ENCODE measurements around the gene FOXG1. TPM values are rescaled to one million over a fixed set of nuclear protein-coding genes. Genes with fewer than 3 reads are reported as not detected.

The FOXG1 gene
- polyA plus RNA-seq, 1 donor (not counting 4 experiments of a cell fraction or from before 2014, with no cell fraction given), result not detected

- FAIRE-seq, result no peak
- H3K36me3 ChIP-seq (ENCODE audit: control insufficient read depth in 2 of 2, extremely low read depth in 1 of 2, insufficient read depth in 2 of 2, low read length in 2 of 2), result no peaks in the 10 kb centered on the region
- H3K4me3 ChIP-seq (ENCODE audit: control insufficient read depth in 2 of 3, extremely low read depth in 1 of 3, insufficient read depth in 2 of 3, low read depth in 1 of 3, low read length in 3 of 3), result peak overlapping the region in 1 of 3 experiments; percentile 30
- H3K27ac ChIP-seq (ENCODE audit: control insufficient read depth, insufficient read depth, low read length), result no peak overlapping the region
- no peak for TF ChIP-seq CTCF (optimal IDR thresholded peaks at IDR 0.05 in 1 of 3, IDR thresholded peaks at IDR 0.05 in 1 of 3, conservative IDR thresholded peaks at IDR 0.05 in 1 of 3; ENCODE audit: extremely low read depth in 1 of 3, insufficient read depth in 2 of 3, low read length in 3 of 3)
- TF ChIP-seq EZH2 (IDR thresholded peaks at IDR 0.05; ENCODE audit: low read length), result no peak
- no peak overlapping the region for H2AFZ ChIP-seq (ENCODE audit: control insufficient read depth, low read length)
- H3K27me3 ChIP-seq (ENCODE audit: control insufficient read depth, extremely low read depth, insufficient read depth, low read length), result peaks cover 86% of the 10 kb centered on the region
- H4K20me1 ChIP-seq (ENCODE audit: control insufficient read depth, extremely low read depth, insufficient read depth, low read length), result peaks cover 5% of the 10 kb centered on the region
- no peaks in the 10 kb centered on the region for H3K9me1 ChIP-seq (ENCODE audit: control insufficient read depth, extremely low read depth, insufficient read depth, low read length)
- H3K9ac ChIP-seq (ENCODE audit: control insufficient read depth, extremely low read depth, insufficient read depth, low read length), result no peak overlapping the region
- no peak for DNase-seq (ENCODE audit: low read depth, low spot score)
- H3K9me3 ChIP-seq (ENCODE audit: control insufficient read depth, low read depth, low read length), result no peaks in the 10 kb centered on the region
- dilution Hi-C loops (cut with MboI; ENCODE audit: extremely low pct_ligation_motif_present, low sequenced_read_pairs), result loop anchor here (25.0 kb wide), 1 partner anchor 779 kb away; no protein-coding TSS in a partner anchor
- H3K4me2 ChIP-seq (ENCODE audit: control insufficient read depth, extremely low read depth, insufficient read depth, low read depth, low read length), result no peak overlapping the region
- no peaks in the 10 kb centered on the region for H3K79me2 ChIP-seq (ENCODE audit: control insufficient read depth, insufficient read depth, low read length)
- peaks cover 7% of the 10 kb centered on the region for H3K4me1 ChIP-seq (ENCODE audit: control insufficient read depth, extremely low read depth, insufficient read depth, low read length)
Observed at GRCh38 chr14:28758253-28758884, 8.2 kb upstream of the FOXG1 start.

GRCh38 chr14:28758885-28759652 is 7.5 kb upstream of the FOXG1 start:
- Histone ChIP-seq H3K4me1 (ENCODE audit: control insufficient read depth, extremely low read depth, insufficient read depth, low read length) (peaks cover 7% of the 10 kb centered on the region), H3K9ac (ENCODE audit: control insufficient read depth, extremely low read depth, insufficient read depth, low read length) (no peak overlapping the region), H2AFZ (ENCODE audit: control insufficient read depth, low read length) (no peak overlapping the region), H3K36me3 (ENCODE audit: control insufficient read depth in 2 of 2, extremely low read depth in 1 of 2, insufficient read depth in 2 of 2, low read length in 2 of 2) (no peaks in the 10 kb centered on the region), H3K27ac (ENCODE audit: control insufficient read depth, insufficient read depth, low read length) (no peak overlapping the region), H3K4me3 (ENCODE audit: control insufficient read depth in 2 of 3, extremely low read depth in 1 of 3, insufficient read depth in 2 of 3, low read depth in 1 of 3, low read length in 3 of 3) (peak overlapping the region in 1 of 3 experiments; percentile 30), H3K9me1 (ENCODE audit: control insufficient read depth, extremely low read depth, insufficient read depth, low read length) (no peaks in the 10 kb centered on the region), H4K20me1 (ENCODE audit: control insufficient read depth, extremely low read depth, insufficient read depth, low read length) (peaks cover 5% of the 10 kb centered on the region), H3K4me2 (ENCODE audit: control insufficient read depth, extremely low read depth, insufficient read depth, low read depth, low read length) (no peak overlapping the region), H3K79me2 (ENCODE audit: control insufficient read depth, insufficient read depth, low read length) (no peaks in the 10 kb centered on the region), H3K27me3 (ENCODE audit: control insufficient read depth, extremely low read depth, insufficient read depth, low read length) (peaks cover 89% of the 10 kb centered on the region), H3K9me3 (ENCODE audit: control insufficient read depth, low read depth, low read length) (no peaks in the 10 kb centered on the region)
- TF ChIP-seq EZH2 (IDR thresholded peaks at IDR 0.05; ENCODE audit: low read length) (peak; percentile 34), CTCF (optimal IDR thresholded peaks at IDR 0.05 in 1 of 3, IDR thresholded peaks at IDR 0.05 in 1 of 3, conservative IDR thresholded peaks at IDR 0.05 in 1 of 3; ENCODE audit: extremely low read depth in 1 of 3, insufficient read depth in 2 of 3, low read length in 3 of 3) (no peak)
- DNase-seq (ENCODE audit: low read depth, low spot score), result no peak
- dilution Hi-C loops (cut with MboI; ENCODE audit: extremely low pct_ligation_motif_present, low sequenced_read_pairs), result loop anchor here (25.0 kb wide), 1 partner anchor 778 kb away; no protein-coding TSS in a partner anchor
- no peak for FAIRE-seq
